Right ventricle myocardium inferior (tissue), 1 donor: Measurements from ENCODE around the gene PHF21A. TPM values are rescaled to one million over a fixed set of nuclear protein-coding genes. Genes with fewer than 3 reads are reported as not detected.
"Not testable (repeated sequence)": the region's sequence is repeated elsewhere in the genome, so short reads cannot be mapped to it uniquely, and the experiment has no call there.

Source experiments
- ATAC-seq: fragments of 200-7000 bp; cut with Tn5 transposase; one replicate; pipeline ENCODE4 v1.9.1; 2020; ENCODE audit warnings: mild to moderate bottlenecking, moderate library complexity
- DNase-seq: peaks from one replicate; pipeline ENCODE4 v3.0.0; 2021; ENCODE audit errors: missing footprints
- intact Hi-C: fragments of 100-400 bp; cut with DNase I; formaldehyde crosslinking; loops from one replicate; pipeline ENCODE4 v1.11.0; 2022
- total RNA-seq: library from RNA; stranded (reverse); fragmentation: NEBNext Ultra II Directional; extraction: Animal tissue kit (Norgen Biotek cat#: 25700); gene quantifications from one replicate; pipeline ENCODE4 v1.2.1, GENCODE V29; 2021
- donor health status: DM: no; HTN: yes; CAD: no; lungs with severe emphysema.

PHF21A gene
- total RNA-seq, 1 donor from 2014 or later, result 35.4 TPM

DNA sequence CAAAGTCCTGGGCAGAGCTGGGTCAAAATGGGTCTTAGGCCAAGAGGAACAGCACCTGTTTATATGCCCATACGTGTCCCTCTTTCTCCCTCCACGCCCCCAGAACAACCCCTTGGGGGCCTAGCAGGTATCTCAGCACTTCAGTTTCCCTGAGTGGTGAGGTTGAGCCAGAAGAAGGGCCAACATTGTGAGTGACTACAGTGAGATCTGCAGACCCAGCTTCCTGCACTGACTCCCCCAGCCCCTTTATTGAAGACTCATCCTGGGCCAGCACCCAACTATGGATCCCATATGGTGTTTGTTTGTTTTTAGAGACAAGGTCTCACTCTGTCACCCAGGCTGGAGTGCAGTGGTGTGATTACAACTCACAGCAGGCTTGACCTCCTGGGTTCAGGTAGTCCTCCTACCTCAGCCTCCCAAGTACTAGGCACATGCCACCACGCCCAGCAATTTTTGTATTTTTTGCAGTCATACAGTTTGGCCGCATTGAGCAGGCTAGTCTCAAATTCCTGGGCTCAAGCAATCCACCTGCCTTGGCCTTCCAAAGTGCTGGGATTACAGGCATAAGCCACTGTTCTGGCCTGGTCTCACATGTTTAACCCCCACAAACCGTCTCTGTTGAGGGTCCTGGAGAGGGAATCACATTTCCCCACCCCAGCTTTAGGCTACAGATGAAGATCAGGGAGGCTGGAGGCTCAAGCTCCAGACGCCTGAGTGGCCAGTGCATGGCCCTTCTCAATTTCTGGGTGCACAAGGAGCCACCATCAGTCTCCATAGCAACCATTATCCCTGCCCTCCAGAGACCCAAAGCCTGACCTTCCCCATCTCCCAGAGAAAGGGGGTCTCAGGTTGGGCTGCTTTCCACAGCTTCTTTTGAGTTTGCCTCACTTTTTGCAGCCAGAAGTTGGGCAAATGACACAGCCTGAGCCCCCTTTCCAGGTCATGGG is 200.4 kb downstream of the PHF21A start:
- DNase-seq, result no peak
- no peak for ATAC-seq
- intact Hi-C loops, result no loop called here

DNA sequence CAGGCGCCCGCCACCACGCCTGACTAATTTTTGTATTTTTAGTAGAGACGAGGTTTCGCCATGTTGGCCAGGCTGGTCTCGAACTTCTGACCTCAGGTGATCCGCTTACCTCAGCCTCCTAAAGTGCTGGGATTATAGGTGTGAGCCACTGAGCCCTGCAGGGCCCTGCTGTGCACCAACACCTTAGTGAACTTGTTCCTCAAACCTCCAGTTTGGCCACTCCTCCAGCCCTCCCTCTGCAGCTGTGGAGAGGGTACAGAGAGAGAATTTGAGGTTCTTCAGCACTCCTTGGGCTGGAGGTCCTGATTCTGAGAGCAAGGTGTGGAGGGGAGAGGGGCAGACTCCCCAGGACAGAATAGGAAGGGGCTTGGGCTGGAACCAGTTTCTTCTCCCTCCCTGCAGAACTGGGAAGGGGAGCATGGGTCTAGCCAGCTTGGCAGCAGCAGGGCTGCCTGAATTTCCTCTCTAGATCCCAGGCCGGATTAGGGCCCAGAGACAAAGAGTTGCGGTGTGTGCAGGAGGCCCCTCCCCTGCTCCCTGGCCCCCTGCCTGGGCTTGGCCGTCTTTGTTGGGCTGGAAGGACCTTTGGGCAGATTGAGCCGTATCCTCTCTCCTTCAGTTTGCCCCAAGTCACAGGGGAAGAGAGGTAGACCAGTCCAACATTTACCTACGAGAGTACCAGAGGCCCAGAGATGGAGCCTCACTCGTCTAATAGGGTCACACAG is 201.3 kb downstream of the PHF21A start:
- ATAC-seq, result no peak
- intact Hi-C loops, result loop anchor here (2.0 kb wide), 1 partner anchor 77 kb away; no protein-coding TSS in a partner anchor
- no peak for DNase-seq

DNA sequence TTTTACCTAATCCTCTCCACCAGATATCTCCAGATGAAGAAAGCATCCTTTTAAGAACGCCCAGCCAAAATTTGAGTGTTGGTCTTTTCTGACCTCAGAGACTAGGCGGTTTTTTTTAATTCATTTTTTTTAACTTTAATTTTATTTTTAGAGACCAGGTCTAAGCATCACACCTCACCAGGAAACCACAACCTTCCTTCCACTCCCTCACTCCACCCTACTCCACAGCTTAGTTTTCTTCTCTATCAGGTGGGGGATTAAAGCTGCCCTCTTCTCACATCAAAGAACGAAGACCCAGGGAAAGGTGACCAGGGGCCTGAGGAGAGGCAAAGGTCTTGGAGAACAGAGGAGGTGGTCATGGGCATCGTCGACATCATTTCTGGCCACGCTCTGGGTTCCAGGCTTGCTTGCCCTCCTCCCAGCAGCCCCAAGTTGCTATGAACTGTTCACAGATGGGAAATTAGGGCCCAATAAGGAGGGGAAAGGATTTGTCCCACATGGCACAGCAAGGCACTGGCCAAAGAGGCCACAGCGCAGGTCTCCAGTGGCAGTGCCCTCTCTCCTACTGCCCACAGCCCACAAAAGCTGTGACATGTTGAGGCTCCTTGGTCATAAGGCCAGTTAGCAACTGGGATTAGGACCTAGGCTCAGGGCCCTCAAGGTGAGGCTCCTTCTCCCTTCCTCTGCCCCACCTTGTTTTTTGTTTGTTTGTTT is 202.1 kb downstream of the PHF21A start:
- no peak for ATAC-seq
- no peak for DNase-seq

DNA sequence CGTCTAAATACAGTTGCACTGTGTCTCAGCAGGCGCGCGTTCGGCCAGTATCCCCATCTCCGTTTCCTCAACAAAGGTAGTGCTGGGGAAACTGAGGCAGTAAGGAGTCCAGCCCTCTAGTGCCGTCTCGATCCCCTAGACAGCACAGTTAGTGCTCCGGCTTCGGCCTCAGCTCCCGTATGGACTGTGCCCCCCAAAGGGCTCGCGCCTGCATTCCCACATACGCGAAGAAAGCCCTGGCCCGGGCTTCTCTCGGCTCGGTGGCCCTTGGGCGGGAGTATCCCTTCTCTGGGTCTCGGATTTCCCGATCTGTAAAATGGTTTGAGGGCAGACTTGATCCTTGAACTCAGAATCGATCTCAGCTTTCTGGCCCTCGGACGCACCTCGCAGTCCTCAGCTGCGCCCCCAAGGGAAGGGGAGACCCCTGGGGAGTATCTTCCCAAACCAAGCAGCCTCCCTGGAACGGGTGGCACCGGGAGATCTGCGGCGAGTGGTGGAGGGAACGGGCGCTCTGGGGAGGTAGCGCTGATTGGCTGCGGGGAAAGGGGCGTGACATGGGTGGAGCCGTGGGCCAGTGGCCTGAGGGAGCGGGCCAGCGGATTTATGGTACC is 202.8 kb downstream of the PHF21A start:
- DNase-seq (peak; percentile 93), ATAC-seq (peak; percentile 83)
- intact Hi-C loops, result loop anchor here (2.0 kb wide), 1 partner anchor 76 kb away; no protein-coding TSS in a partner anchor

More for the DNA sequence above, 202.1 kb downstream of the PHF21A start:
- intact Hi-C loops, result loop anchor here (2.0 kb wide), 1 partner anchor 76 kb away; no protein-coding TSS in a partner anchor

- DNase-seq, result peak; percentile 98
- intact Hi-C loops, result loop anchor here (2.0 kb wide), 1 partner anchor 75 kb away; no protein-coding TSS in a partner anchor
- peak; percentile 96 for ATAC-seq
These were observed 203.5 kb downstream of the PHF21A start, which contains the start of gene PEX16 for GRCh38 chr11:45917623-45918330. PEX16 (minus strand) TSS chr11:45917877; CDS start chr11:45917811, 66 bp downstream.

DNA sequence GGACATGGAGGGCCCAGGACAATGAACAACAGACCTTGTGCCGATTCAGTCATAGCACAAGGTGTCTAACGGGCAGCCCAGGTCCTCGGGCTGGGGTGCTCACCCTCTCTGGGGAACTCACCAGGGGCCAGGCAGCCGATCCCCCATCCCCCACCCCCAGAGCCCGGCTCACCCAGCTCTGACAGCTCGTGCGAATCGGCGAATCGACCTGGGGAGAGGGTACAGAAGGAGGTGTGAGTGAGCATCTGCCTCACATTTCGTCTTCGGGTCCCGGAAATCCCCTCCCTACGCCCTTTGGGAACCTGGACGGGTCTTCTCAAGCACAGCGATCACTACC is 204.0 kb downstream of the PHF21A start:
- no peak for DNase-seq
- ATAC-seq, result no peak
- intact Hi-C loops, result no loop called here

GRCh38 chr11:45915446-45915845 is 205.8 kb downstream of the PHF21A start:
- intact Hi-C loops, result no loop called here
- ATAC-seq, result no peak
- peak; percentile 26 for DNase-seq

- intact Hi-C loops, result no loop called here
- ATAC-seq, result no peak
- DNase-seq, result peak; percentile 45
These were observed 207.2 kb downstream of the PHF21A start for GRCh38 chr11:45913942-45914635.

DNA sequence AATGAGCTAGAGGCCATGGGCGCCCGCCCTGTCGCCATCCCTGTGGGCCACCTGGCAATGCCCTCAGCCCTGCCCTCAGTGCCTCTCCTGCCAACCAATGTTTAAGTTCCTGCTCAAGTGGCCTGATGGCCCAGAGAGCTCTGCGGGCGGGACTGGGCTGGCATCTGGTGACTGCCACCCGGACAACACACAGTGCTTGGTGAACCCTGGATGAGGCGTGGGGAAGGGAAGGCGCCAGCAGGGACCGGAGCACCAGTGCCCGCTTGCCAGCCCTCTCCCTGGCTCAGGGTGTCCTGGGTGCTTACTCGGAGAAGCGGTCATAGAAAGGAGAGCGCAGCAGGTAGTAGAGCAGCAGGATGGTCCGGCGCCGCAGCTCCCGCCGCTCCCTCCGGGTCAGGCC is 207.7 kb downstream of the PHF21A start:
- intact Hi-C loops, result no loop called here
- ATAC-seq, result no peak
- DNase-seq, result peak; percentile 55

GRCh38 chr11:45910623-45911022 is 210.6 kb downstream of the PHF21A start:
- ATAC-seq (no peak), DNase-seq (no peak)
- intact Hi-C loops, result no loop called here

GRCh38 chr11:45909594-45910475 is 211.4 kb downstream of the PHF21A start:
- DNase-seq (no peak), ATAC-seq (no peak)
- intact Hi-C loops, result no loop called here

DNA sequence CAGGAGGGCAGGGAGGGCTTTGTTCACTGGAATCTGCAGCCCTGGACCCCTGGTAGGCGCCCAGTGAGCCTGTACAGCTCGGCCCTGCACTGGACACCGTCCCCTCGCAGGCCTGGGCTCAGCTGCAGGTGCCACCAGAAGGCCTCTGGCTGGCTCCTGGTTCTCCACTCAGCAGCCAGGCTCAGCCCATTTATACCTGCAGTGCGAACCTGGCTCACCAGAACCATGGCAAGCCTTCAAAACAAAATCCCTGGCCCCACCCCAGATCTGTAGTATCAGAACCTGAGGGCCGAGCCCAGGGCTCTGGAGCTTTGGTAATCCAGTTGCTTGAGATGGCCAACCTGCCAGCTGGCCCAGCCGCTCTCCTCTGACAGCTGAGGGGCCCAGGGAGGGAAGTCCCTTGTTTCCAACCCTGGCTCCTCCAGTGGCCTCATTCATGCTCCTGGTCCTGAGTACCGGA is 213.3 kb downstream of the PHF21A start:
- DNase-seq, result no peak
- ATAC-seq, result no peak
- intact Hi-C loops, result no loop called here

DNA sequence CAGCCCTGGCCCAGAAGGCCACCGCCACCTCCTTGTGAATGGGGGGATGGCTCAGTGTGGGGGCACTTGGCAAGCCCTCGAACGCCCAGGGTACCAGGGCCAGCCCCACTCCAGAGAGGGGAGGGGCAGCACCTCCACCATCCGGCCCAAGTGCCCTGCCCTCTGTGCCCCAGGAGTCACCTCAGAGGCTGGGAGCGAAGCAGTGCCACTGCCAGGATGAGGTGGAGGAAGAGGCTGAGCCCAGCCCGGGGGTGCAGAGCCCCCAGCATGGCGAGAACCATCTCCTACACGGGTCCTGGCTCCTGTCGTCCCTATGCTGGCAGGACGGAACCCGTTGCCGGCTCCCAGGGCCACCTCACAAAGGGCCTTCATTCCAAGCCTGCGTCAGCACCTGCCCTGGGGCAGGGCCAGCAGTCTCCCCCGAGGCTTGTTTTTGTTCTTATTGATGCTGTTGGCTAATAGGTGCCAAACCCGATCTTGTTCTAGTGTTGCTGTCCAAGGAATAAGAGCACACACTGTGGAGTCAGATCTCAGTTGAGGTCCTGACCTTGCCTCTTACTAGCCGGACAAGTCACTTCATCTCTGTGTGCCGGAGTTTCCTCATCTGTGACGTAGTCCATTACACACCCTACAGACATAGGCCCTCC is 214.2 kb downstream of the PHF21A start, which contains the start of gene FREY1:
Gene FREY1 (minus strand): TSS at position 307 of the 647 bp plus-strand sequence. CDS start 26 bp downstream, at position 281.
- intact Hi-C loops, result no loop called here
- ATAC-seq (no peak), DNase-seq (no peak)

DNA sequence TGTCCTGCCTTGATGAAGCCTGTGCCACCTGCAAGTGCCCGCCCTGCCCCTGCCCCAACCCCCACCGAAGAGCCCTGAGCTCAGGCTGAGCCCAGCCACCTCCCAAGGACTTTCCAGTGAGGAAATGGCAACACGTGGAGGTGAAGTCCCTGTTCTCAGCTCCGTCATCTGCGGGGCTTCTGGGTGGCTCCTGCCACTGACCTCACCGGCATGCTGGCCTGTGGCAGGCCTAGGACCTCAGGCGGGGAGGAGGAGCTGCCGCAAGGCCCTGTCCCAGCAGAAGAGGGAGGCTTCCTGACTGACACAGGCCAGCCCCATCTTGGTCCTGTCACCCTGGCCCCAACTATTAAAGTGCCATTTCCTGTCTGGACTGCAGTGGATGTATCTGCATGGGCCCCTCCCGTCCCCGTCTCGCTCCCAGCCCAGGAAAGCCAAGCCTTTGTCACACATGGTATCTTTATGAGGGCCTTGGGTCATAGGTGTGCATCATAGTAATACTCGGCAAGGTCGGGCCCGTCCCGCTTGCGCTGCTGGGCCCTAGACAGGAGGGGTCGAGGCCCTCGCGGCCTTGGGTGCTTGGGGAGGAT is 215.1 kb downstream of the PHF21A start:
- intact Hi-C loops, result no loop called here
- ATAC-seq (no peak), DNase-seq (no peak)

- intact Hi-C loops, ATAC-seq, DNase-seq: not testable (repeated sequence)
These were observed 215.7 kb downstream of the PHF21A start for GRCh38 chr11:45905576-45905975.
